HCT116 (cell line): Measurements from ENCODE around the gene EEF1B2. TPM values are rescaled to one million over a fixed set of nuclear protein-coding genes. Genes with fewer than 3 reads are reported as not detected.
A peak's percentile ranks its signal among the peaks of the same experiment; 100 is the strongest.
"Not testable (repeated sequence)": the region's sequence is repeated elsewhere in the genome, so short reads cannot be mapped to it uniquely, and the experiment has no call there.

Experiments
- ATAC-seq: fragments of 200-7000 bp; cut with Tn5 transposase; 2 replicates; pipeline ENCODE4 v1.9.1; 2020; ENCODE audit warnings: mild to moderate bottlenecking, moderate library complexity
- BruUV-seq: library from RNA; stranded (reverse); fragments of 400-500 nt; replicated peaks from 2 replicates; lab custom pipeline; 2021; lab: Mats Ljungman, UMichigan
- CTCF ChIA-PET: fragments of 300-600 bp; sonication (Branson Sonifier 250); formaldehyde crosslinking; loops from one replicate; lab custom pipeline; 2021; ENCODE audit warnings: antibody characterized with exemption; lab: Charles Lee
- POLR2A ChIA-PET: fragments of 300-600, 350-600 bp; sonication (Branson Sonifier 250); formaldehyde crosslinking; loops from one replicate; lab custom pipeline; 2021; ENCODE audit warnings: antibody characterized with exemption; lab: Charles Lee
- RAD21 ChIA-PET, 2 experiments: fragments of 300-600 bp; sonication (Branson Sonifier 250); formaldehyde crosslinking; loops; one replicate each; lab custom pipeline; 2023; ENCODE audit warnings: low total read pairs in 2 of 2; ENCODE audit not compliant: uncharacterized antibody in 2 of 2, unreplicated experiment in 2 of 2, low non-redundant PET in 1 of 2; lab: Charles Lee
- DNase-seq: peaks from one replicate; pipeline ENCODE4 v3.0.0-alpha.2; 2010; ENCODE audit warnings: low read depth, low spot score
- H2AFZ ChIP-seq: fragments of 200-600 bp; shearing (Covaris generic), sonication (generic); 2 replicates; pipeline ENCODE4 v1.6.1; 2017; ENCODE audit warnings: low read depth, mixed run types, mixed read lengths, antibody characterized with exemption, low read length; ENCODE audit not compliant: poor library complexity, severe bottlenecking
- H3K27ac ChIP-seq: 2 replicates; pipeline ENCODE4 v1.5.1; 2012; ENCODE audit warnings: low read depth, low read length
- H3K27me3 ChIP-seq: fragments of 200-600 bp; sonication (generic); 2 replicates; pipeline ENCODE4 v1.6.1; 2016; ENCODE audit warnings: mixed run types, low read length, mixed read lengths; ENCODE audit not compliant: insufficient read depth
- H3K36me3 ChIP-seq, 2 experiments: fragments of 200-500 bp in 1 of 2; fragments of 200-600 bp in 1 of 2; sonication (Bioruptor generic) in 1 of 2; sonication (generic) in 1 of 2; 2 replicates each; pipeline versions ENCODE4 v1.5.1 to v1.6.1; 2014 to 2016; ENCODE audit warnings: low read length in 2 of 2, inconsistent platforms in 1 of 2, mixed read lengths in 1 of 2, mixed run types in 1 of 2; ENCODE audit not compliant: insufficient read depth in 2 of 2, control insufficient read depth in 1 of 2
- H3K4me1 ChIP-seq, 2 experiments: fragments of 200-600 bp in 1 of 2; sonication (generic) in 1 of 2; 2 replicates each; pipeline versions ENCODE4 v1.5.1 to v1.6.1; 2012 to 2017; ENCODE audit warnings: low read length in 2 of 2, inconsistent platforms in 1 of 2, mild to moderate bottlenecking in 1 of 2, mixed read lengths in 1 of 2, mixed run types in 1 of 2, moderate library complexity in 1 of 2; ENCODE audit not compliant: insufficient read depth in 2 of 2, control insufficient read depth in 1 of 2
- H3K4me2 ChIP-seq: fragments of 200-600 bp; sonication (generic); 2 replicates; pipeline ENCODE4 v1.6.1; 2017; ENCODE audit warnings: mixed run types, low read length, mixed read lengths
- H3K4me3 ChIP-seq, 2 experiments: fragments of 200-600 bp in 1 of 2; sonication (generic) in 1 of 2; replicated peaks in 1 of 2; 2 replicates each; pipeline ENCODE4 v1.5.1; 2011 to 2016; ENCODE audit warnings: low read length in 2 of 2, control low read depth in 1 of 2, low read depth in 1 of 2, mild to moderate bottlenecking in 1 of 2, mixed read lengths in 1 of 2, mixed run types in 1 of 2
- H3K79me2 ChIP-seq: fragments of 200-600 bp; sonication (generic); 2 replicates; pipeline ENCODE4 v1.6.1; 2017; ENCODE audit warnings: mild to moderate bottlenecking, mixed run types, low read length, moderate library complexity, mixed read lengths; ENCODE audit not compliant: insufficient read depth
- H3K9ac ChIP-seq: fragments of 200-600 bp; sonication (generic); 2 replicates; pipeline ENCODE4 v1.6.1; 2016; ENCODE audit warnings: low read length, mixed read lengths
- H3K9me2 ChIP-seq: fragments of 200-600 bp; sonication (generic), shearing (Covaris generic); 2 replicates; pipeline ENCODE4 v1.6.1; 2017; ENCODE audit warnings: mixed run types, mild to moderate bottlenecking, moderate library complexity; ENCODE audit not compliant: insufficient read depth
- H3K9me3 ChIP-seq, 2 experiments: fragments of 200-500 bp in 1 of 2; fragments of 200-600 bp in 1 of 2; sonication (Bioruptor generic) in 1 of 2; sonication (generic) in 1 of 2; 2 replicates each; pipeline ENCODE4 v1.6.1; 2014 to 2017; ENCODE audit warnings: low read length in 2 of 2, mixed read lengths in 2 of 2, inconsistent platforms in 1 of 2, low read depth in 1 of 2, mild to moderate bottlenecking in 1 of 2, mixed run types in 1 of 2, moderate library complexity in 1 of 2; ENCODE audit not compliant: control insufficient read depth in 1 of 2, insufficient read depth in 1 of 2
- H4K20me1 ChIP-seq: fragments of 200-600 bp; sonication (generic), shearing (Covaris generic); 2 replicates; pipeline ENCODE4 v1.6.1; 2017; ENCODE audit warnings: mixed run types, mild to moderate bottlenecking, moderate library complexity; ENCODE audit not compliant: insufficient read depth
- CTCF ChIP-seq, 3 experiments: fragments of 200-600 bp in 1 of 3; sonication (generic) in 1 of 3; IDR thresholded peaks in 2 of 3; conservative IDR thresholded peaks in 1 of 3; 2 replicates each; pipeline ENCODE4 v1.5.1; 2012 to 2017; ENCODE audit warnings: low read depth in 2 of 3, low read length in 2 of 3, antibody characterized with exemption in 1 of 3, borderline replicate concordance in 1 of 3, control low read depth in 1 of 3, mild to moderate bottlenecking in 1 of 3, mixed read lengths in 1 of 3, mixed run types in 1 of 3, moderate library complexity in 1 of 3; ENCODE audit not compliant: insufficient read depth in 1 of 3
- RAD21 ChIP-seq: IDR thresholded peaks from 2 replicates; pipeline ENCODE4 v1.6.1; 2012; ENCODE audit warnings: low read depth, mild to moderate bottlenecking
- YY1 ChIP-seq: IDR thresholded peaks from 2 replicates; pipeline ENCODE4 v1.6.1; 2011; ENCODE audit warnings: low read length, low read depth, moderate library complexity, mild to moderate bottlenecking; ENCODE audit not compliant: insufficient replicate concordance; ENCODE audit errors: extremely low read depth
- intact Hi-C: fragments of 100-400 bp; cut with micrococcal nuclease; formaldehyde crosslinking; loops from 2 replicates; pipeline ENCODE4 v1.10.0; 2022
- total RNA-seq: library from RNA; stranded (reverse); gene quantifications from one replicate; pipeline ENCODE4 v1.2.1, GENCODE V29; 2021; ENCODE audit not compliant: unreplicated experiment

Gene EEF1B2
- total RNA-seq, 1 experiment from 2014 or later: 985 TPM

GRCh38 chr2:206154197-206154596 lies 5.5 kb upstream of the EEF1B2 start:
- ChIA-PET CTCF (interaction anchor here (0.8 to 1.1 kb wide), 2 partner anchors 27 to 150 kb away, joined by 3 to 5 read pairs; no protein-coding TSS in a partner anchor), POLR2A (no interaction called here)

GRCh38 chr2:206157014-206157413 lies 2.7 kb upstream of the EEF1B2 start:
- Histone ChIP-seq H3K79me2 (peaks cover 92% of the 10 kb centered on the region), H3K4me2 (peak overlapping the region; percentile 90), H3K36me3 (peaks cover 8 to 14% of the 10 kb centered on the region in 2 experiments), H3K4me1 (peaks cover 10 to 19% of the 10 kb centered on the region in 2 experiments; a peak in 3 of 4 replicates)
- CTCF ChIA-PET, H3K9me2 ChIP-seq, H3K9ac ChIP-seq, DNase-seq, BruUV-seq, POLR2A ChIA-PET, RAD21 ChIA-PET, H3K4me3 ChIP-seq, H2AFZ ChIP-seq, H4K20me1 ChIP-seq, H3K27ac ChIP-seq, H3K27me3 ChIP-seq, H3K9me3 ChIP-seq, ATAC-seq: not testable (repeated sequence)
- intact Hi-C loops: loop anchor here (10.0 kb wide), 1 partner anchor 152 kb away; no protein-coding TSS in a partner anchor

More at GRCh38 chr2:206154197-206154596, 5.5 kb upstream of the EEF1B2 start:
- Histone ChIP-seq H3K36me3 (peaks cover 0 to 4% of the 10 kb centered on the region in 2 experiments; a peak in 2 of 4 replicates), H3K27me3 (no peaks in the 10 kb centered on the region), H3K4me1 (peaks cover 5 to 8% of the 10 kb centered on the region in 2 experiments; a peak in 3 of 4 replicates), H3K27ac (no peak overlapping the region), H3K4me2 (no peak overlapping the region), H3K9me2 (no peaks in the 10 kb centered on the region), H4K20me1 (no peaks in the 10 kb centered on the region), H3K9ac (no peak overlapping the region), H2AFZ (no peak overlapping the region), H3K79me2 (peaks cover 71% of the 10 kb centered on the region), H3K9me3 (no peaks in the 10 kb centered on the region), H3K4me3 (no peak overlapping the region)
- peak; percentile 66 for ATAC-seq
- RAD21 ChIA-PET: no interaction called here
- no peak for DNase-seq
- intact Hi-C loops: loop anchor here (10.0 kb wide), 1 partner anchor 149 kb away; no protein-coding TSS in a partner anchor
- peak; percentile 17 to 41 (median 29); a peak in 4 of 6 replicates for TF ChIP-seq CTCF (IDR thresholded peaks at IDR 0.05 in 2 of 3, conservative IDR thresholded peaks at IDR 0.05 in 1 of 3; ENCODE audit: borderline replicate concordance in 1 of 3, insufficient read depth in 1 of 3, low read depth in 2 of 3, low read length in 2 of 3)
- no peak for TF ChIP-seq YY1
- peak; percentile 53 for TF ChIP-seq RAD21
- BruUV-seq: no TSS peak
